ENCODE data around the gene CCDC169. TPM values are rescaled to one million over a fixed set of nuclear protein-coding genes. Genes with fewer than 3 reads are reported as not detected.

Gene CCDC169
- total RNA-seq, 4 donors from 2014 or later, result 0.48 to 0.55 TPM; not detected in 2

- Histone ChIP-seq H3K4me1 (peaks cover 0 to 16% (median 3%) of the 10 kb centered on the region in 4 donors), H3K4me3 (no peak overlapping the region), H3K27me3 (peaks cover 11% of the 10 kb centered on the region), H3K9me3 (no peaks in the 10 kb centered on the region), H3K36me3 (no peaks in the 10 kb centered on the region), H3K27ac (no peak overlapping the region)
- 55 to 73% methylated on average over 1 to 3 of the region's 3 CpGs for WGBS, 2 donors (ENCODE audit: low coverage in 1 of 2)
- intact Hi-C loops (cut with DNase I; ENCODE audit: low total_unique reads) (no loop called here), in situ Hi-C loops (cut with MboI; ENCODE audit: low pct_ligation_motif_present in 1 of 4, low pct_unique_long_range_greater_than_20kb in 1 of 4, low sequenced_read_pairs in 3 of 4) (loop anchor here in 1 of 4 donors (25.0 kb wide), 1 partner anchor 443 kb away; no protein-coding TSS in a partner anchor)
- no peak for DNase-seq
- TF ChIP-seq POLR2AphosphoS5 (IDR thresholded peaks at IDR 0.05) (no peak), EP300 (IDR thresholded peaks at IDR 0.05; ENCODE audit: low read depth) (no peak), CTCF (IDR thresholded peaks at IDR 0.05) (no peak), POLR2A (IDR thresholded peaks at IDR 0.05) (no peak)
Observed at GRCh38 chr13:36294096-36294495, 3.5 kb downstream of the CCDC169 start.

GRCh38 chr13:36293497-36293896, 4.1 kb downstream of the CCDC169 start:
- Histone ChIP-seq H3K9me3 (no peaks in the 10 kb centered on the region), H3K36me3 (no peaks in the 10 kb centered on the region), H3K4me3 (no peak overlapping the region), H3K4me1 (peaks cover 0 to 16% (median 3%) of the 10 kb centered on the region in 4 donors), H3K27ac (no peak overlapping the region), H3K27me3 (peaks cover 11% of the 10 kb centered on the region)
- no peak for DNase-seq
- intact Hi-C loops (cut with DNase I; ENCODE audit: low total_unique reads), result no loop called here
- TF ChIP-seq POLR2AphosphoS5 (IDR thresholded peaks at IDR 0.05) (no peak), CTCF (IDR thresholded peaks at IDR 0.05) (no peak), EP300 (IDR thresholded peaks at IDR 0.05; ENCODE audit: low read depth) (no peak), POLR2A (IDR thresholded peaks at IDR 0.05) (no peak)
- in situ Hi-C loops (cut with MboI; ENCODE audit: low pct_ligation_motif_present in 1 of 4, low pct_unique_long_range_greater_than_20kb in 1 of 4, low sequenced_read_pairs in 3 of 4), result loop anchor here in 1 of 4 donors (25.0 kb wide), 1 partner anchor 444 kb away; no protein-coding TSS in a partner anchor
- 95% methylated on average over 1 of the region's 1 CpG; no CpG with 5 or more reads in 1 of the 2 donors for WGBS, 2 donors (ENCODE audit: low coverage in 1 of 2)

GRCh38 chr13:36288794-36289391, 8.7 kb downstream of the CCDC169 start:
- peaks cover 0 to 3% (median 0%) of the 10 kb centered on the region in 4 donors for H3K4me1 ChIP-seq
- TF ChIP-seq POLR2A (IDR thresholded peaks at IDR 0.05) (no peak), EP300 (IDR thresholded peaks at IDR 0.05; ENCODE audit: low read depth) (no peak), CTCF (IDR thresholded peaks at IDR 0.05) (no peak)
- no peaks in the 10 kb centered on the region for H3K36me3 ChIP-seq
- in situ Hi-C loops (cut with MboI; ENCODE audit: low pct_ligation_motif_present in 1 of 4, low pct_unique_long_range_greater_than_20kb in 1 of 4, low sequenced_read_pairs in 3 of 4) (loop anchor here in 1 of 4 donors (25.0 kb wide), 1 partner anchor 448 kb away; no protein-coding TSS in a partner anchor), intact Hi-C loops (cut with DNase I; ENCODE audit: low total_unique reads) (loop anchor here (10.0 kb wide), 2 partner anchors 56 to 446 kb away; partner anchors contain the start of gene SPART)
- no peak overlapping the region for H3K4me3 ChIP-seq
- no peak for DNase-seq
- H3K27ac ChIP-seq, result no peak overlapping the region
- no peaks in the 10 kb centered on the region for H3K27me3 ChIP-seq
- no peaks in the 10 kb centered on the region for H3K9me3 ChIP-seq

GRCh38 chr13:36286006-36286405, 11.6 kb downstream of the CCDC169 start:
- Histone ChIP-seq H3K4me3 (no peak overlapping the region), H3K27me3 (no peaks in the 10 kb centered on the region), H3K27ac (no peak overlapping the region), H3K9me3 (no peaks in the 10 kb centered on the region), H3K4me1 (peaks cover 0 to 3% (median 0%) of the 10 kb centered on the region in 4 donors), H3K36me3 (no peaks in the 10 kb centered on the region)
- no peak for TF ChIP-seq POLR2A (IDR thresholded peaks at IDR 0.05)
- no peak for TF ChIP-seq CTCF (IDR thresholded peaks at IDR 0.05)
- TF ChIP-seq EP300 (IDR thresholded peaks at IDR 0.05; ENCODE audit: low read depth), result no peak
- no peak for TF ChIP-seq POLR2AphosphoS5 (IDR thresholded peaks at IDR 0.05)
- in situ Hi-C loops (cut with MboI; ENCODE audit: low pct_ligation_motif_present in 1 of 4, low pct_unique_long_range_greater_than_20kb in 1 of 4, low sequenced_read_pairs in 3 of 4), result loop anchor here in 1 of 4 donors (25.0 kb wide), 1 partner anchor 451 kb away; no protein-coding TSS in a partner anchor
- DNase-seq, result no peak
- WGBS, 2 donors (ENCODE audit: low coverage in 1 of 2), result 71 to 83% methylated on average over 1 to 2 of the region's 2 CpGs
- intact Hi-C loops (cut with DNase I; ENCODE audit: low total_unique reads), result loop anchor here (10.0 kb wide), 2 partner anchors 59 to 449 kb away; partner anchors contain the start of gene SPART
